PC-9 (cell line): Measurements from ENCODE around the gene RPS21.

Source experiments
- EZH2 ChIP-seq: fragments of 200-600 bp; sonication (generic); IDR thresholded peaks from 2 replicates; pipeline ENCODE4 v1.8.0; 2017; ENCODE audit warnings: antibody characterized with exemption, low read depth
- TF ChIP-seq, protein P1 (sequence below): fragments of 200-600 bp; sonication (generic); conservative IDR thresholded peaks from 2 replicates; pipeline ENCODE4 v1.6.1; 2017; ENCODE audit warnings: mixed run types, antibody characterized with exemption, mild to moderate bottlenecking, moderate library complexity

DNA sequence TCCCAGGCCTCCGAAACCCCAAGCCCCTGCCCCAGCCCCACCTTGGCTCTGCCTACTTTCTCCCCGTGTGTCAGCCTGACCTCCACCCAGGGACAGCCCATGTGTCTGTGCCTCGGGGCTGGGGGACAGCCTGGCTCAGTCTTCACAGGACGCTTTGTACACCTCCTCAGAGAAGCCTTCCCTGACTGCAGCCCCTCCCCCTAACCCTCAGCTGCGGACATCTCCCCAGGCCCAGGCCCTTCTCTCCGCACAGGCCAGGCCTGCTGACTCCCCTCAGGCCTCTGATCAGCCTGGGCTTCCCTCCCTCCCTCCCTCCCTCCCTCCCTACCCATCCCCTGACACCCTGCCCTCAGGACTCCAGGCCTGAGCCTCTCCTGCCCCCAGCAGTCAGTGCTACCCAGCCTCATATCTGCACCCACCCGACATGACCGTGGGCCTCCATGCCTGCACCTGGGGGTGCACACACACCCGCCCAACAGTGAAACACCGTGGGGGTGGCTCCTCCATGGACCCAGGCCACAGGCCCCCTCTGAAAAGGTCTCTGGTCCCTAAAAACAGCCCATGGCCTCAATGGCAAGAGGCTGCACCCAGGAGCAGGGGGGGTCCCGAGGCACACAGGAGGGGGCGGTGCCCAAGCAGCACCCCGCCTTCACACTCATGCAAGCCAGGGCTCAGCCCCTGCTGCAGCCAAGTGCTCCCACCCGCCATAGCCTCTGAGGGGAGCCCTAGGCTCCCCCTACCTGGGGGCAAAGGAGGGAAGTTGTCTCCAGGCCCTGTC is 32.7 kb upstream of the RPS21 start:
- TF ChIP-seq EZH2, result no peak
- TF ChIP-seq, protein P1, sequence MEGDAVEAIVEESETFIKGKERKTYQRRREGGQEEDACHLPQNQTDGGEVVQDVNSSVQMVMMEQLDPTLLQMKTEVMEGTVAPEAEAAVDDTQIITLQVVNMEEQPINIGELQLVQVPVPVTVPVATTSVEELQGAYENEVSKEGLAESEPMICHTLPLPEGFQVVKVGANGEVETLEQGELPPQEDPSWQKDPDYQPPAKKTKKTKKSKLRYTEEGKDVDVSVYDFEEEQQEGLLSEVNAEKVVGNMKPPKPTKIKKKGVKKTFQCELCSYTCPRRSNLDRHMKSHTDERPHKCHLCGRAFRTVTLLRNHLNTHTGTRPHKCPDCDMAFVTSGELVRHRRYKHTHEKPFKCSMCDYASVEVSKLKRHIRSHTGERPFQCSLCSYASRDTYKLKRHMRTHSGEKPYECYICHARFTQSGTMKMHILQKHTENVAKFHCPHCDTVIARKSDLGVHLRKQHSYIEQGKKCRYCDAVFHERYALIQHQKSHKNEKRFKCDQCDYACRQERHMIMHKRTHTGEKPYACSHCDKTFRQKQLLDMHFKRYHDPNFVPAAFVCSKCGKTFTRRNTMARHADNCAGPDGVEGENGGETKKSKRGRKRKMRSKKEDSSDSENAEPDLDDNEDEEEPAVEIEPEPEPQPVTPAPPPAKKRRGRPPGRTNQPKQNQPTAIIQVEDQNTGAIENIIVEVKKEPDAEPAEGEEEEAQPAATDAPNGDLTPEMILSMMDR, result no peak
